CD4-positive, alpha-beta T cell treated with Interleukin-1 beta for 1 hour (primary cell): ENCODE measurements around the gene UBTD2.
"Not testable (repeated sequence)": the region's sequence is repeated elsewhere in the genome, so short reads cannot be mapped to it uniquely, and the experiment has no call there.

Experiments
- DNase-seq, 2 donors: peaks; one replicate each; pipeline ENCODE4 v3.0.0-alpha.2; 2020 to 2022

UBTD2 gene

GRCh38 chr5:172291837-172292236 is 8.3 kb upstream of the UBTD2 start:
- not testable (repeated sequence) for DNase-seq

GRCh38 chr5:172288465-172288864 is 4.9 kb upstream of the UBTD2 start:
- no peak for DNase-seq

- not testable (repeated sequence) for DNase-seq
Observed at GRCh38 chr5:172287140-172287539, 3.6 kb upstream of the UBTD2 start.

- DNase-seq = no peak
Observed at GRCh38 chr5:172285226-172286143, 1.9 kb upstream of the UBTD2 start.

GRCh38 chr5:172284611-172284980 is 1.0 kb upstream of the UBTD2 start:
- DNase-seq = no peak

- DNase-seq = peak; percentile 74 to 79
Observed at GRCh38 chr5:172283862-172284610, 472 bp upstream of the UBTD2 start.

- DNase-seq = no peak
Observed at GRCh38 chr5:172282272-172283019, 1.1 kb downstream of the UBTD2 start.

- no peak for DNase-seq
Observed at GRCh38 chr5:172281346-172281745, 2.2 kb downstream of the UBTD2 start.

GRCh38 chr5:172280929-172281328 is 2.6 kb downstream of the UBTD2 start:
- DNase-seq = no peak

GRCh38 chr5:172280317-172280716 is 3.2 kb downstream of the UBTD2 start:
- no peak for DNase-seq

GRCh38 chr5:172278356-172278755 is 5.2 kb downstream of the UBTD2 start:
- no peak for DNase-seq

GRCh38 chr5:172276214-172276613 is 7.3 kb downstream of the UBTD2 start:
- DNase-seq = no peak

- peak; percentile 45 to 60 for DNase-seq
Observed at GRCh38 chr5:172274951-172275753, 8.4 kb downstream of the UBTD2 start.

- no peak for DNase-seq
Observed at GRCh38 chr5:172267943-172268342, 15.6 kb downstream of the UBTD2 start.

- DNase-seq = no peak
Observed at GRCh38 chr5:172266676-172267092, 16.9 kb downstream of the UBTD2 start.

GRCh38 chr5:172266071-172266675 is 17.4 kb downstream of the UBTD2 start:
- DNase-seq = no peak

GRCh38 chr5:172264815-172265395 is 18.7 kb downstream of the UBTD2 start:
- no peak for DNase-seq

GRCh38 chr5:172255444-172255843 is 28.1 kb downstream of the UBTD2 start:
- DNase-seq = no peak

GRCh38 chr5:172252501-172252900 is 31.1 kb downstream of the UBTD2 start:
- DNase-seq = no peak

- no peak for DNase-seq
Observed at GRCh38 chr5:172251419-172251818, 32.1 kb downstream of the UBTD2 start.

GRCh38 chr5:172248637-172249036 is 34.9 kb downstream of the UBTD2 start:
- no peak for DNase-seq

GRCh38 chr5:172245703-172246125 is 37.9 kb downstream of the UBTD2 start:
- DNase-seq = no peak
